C4-2B (cell line): ENCODE data around the gene ING5.
"Not testable (repeated sequence)": the region's sequence is repeated elsewhere in the genome, so short reads cannot be mapped to it uniquely, and the experiment has no call there.

Experiments
- H3K27ac ChIP-seq: fragments of 450-650 bp; 2 replicates; pipeline ENCODE4 v1.5.1; 2017
- CTCF ChIP-seq: fragments of 450-650 bp; conservative IDR thresholded peaks from 2 replicates; pipeline ENCODE4 v1.5.1; 2017; ENCODE audit warnings: mild to moderate bottlenecking
- ZFX ChIP-seq: fragments of 450-650 bp; IDR thresholded peaks from 2 replicates; pipeline ENCODE4 v1.6.1; 2017

The ING5 gene

DNA sequence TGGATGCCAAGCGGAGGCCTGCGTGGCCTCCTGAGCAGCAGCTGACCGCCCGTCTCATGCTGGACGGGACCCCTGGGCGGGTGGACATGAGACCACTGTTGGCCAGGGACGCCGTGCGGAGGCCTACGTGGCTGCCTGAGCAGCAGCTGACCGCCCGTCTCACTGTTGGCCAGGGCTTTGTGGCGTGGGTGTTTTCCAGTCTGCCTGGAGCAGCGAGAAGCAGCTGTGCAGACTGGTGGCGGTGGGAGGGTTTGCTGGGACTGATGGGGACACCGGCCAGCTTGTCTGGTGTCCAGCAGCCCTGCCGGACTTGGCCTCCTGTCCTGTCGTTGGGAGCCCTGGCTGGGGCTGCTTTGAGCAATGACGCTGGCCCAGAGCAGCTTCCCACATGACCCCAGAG is 26.8 kb downstream of the ING5 start:
- peak overlapping the region; percentile 16; the same call in 1 of the 2 replicates for H3K27ac ChIP-seq
- TF ChIP-seq CTCF, result no peak
- TF ChIP-seq ZFX, result no peak

GRCh38 chr2:241729868-241730267 is 28.0 kb downstream of the ING5 start:
- no peak overlapping the region for H3K27ac ChIP-seq
- TF ChIP-seq CTCF (no peak), ZFX (no peak)

- no peak for TF ChIP-seq CTCF
- no peak for TF ChIP-seq ZFX
- no peak overlapping the region for H3K27ac ChIP-seq
Measured at GRCh38 chr2:241730671-241731293, 28.9 kb downstream of the ING5 start.

- H3K27ac ChIP-seq, result not testable (repeated sequence)
- peak; percentile 82 for TF ChIP-seq CTCF
Measured at GRCh38 chr2:241732513-241733186, 30.8 kb downstream of the ING5 start.

DNA sequence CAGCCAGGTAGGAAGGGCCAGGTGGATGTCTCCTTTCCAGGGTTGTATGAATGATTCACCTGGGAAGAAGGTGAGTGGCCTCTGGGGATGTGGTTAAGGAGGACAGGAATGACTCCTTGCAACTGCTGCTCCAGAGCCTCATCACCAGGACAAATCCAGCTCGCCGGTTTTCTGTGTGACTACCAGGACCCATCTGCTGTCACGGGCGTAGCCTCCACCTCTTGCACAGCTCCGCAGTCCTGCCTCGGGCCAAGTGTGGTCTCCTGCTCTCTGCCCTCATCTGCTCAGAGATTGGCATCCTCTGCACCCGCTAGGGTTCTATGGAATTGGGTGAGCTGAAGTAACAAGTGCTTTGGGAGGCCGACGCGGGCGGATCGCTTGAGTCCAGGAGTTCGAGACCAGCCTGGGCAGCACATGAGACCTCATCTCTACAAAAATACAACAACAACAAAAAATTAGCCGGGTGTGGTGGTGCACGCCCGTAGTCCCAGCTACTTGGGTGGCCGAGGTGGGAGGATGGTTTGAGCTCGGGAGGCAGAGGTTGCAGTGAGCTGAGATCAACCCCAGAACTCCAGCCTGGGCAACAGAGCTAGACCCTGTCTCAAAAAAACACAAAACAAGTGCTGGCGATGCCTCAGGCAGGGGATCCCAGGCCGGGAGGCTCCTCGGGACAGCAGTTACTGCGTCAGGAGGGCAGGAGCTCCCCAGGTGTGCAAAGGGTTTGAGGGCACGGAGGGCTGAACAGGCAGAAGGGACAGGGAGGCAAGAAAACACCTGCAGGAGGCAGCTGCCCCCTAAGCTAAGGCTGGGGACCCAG is 31.8 kb downstream of the ING5 start:
- TF ChIP-seq ZFX (no peak), CTCF (no peak)
- peak overlapping the region; percentile 95 for H3K27ac ChIP-seq

GRCh38 chr2:241734208-241734466 is 32.3 kb downstream of the ING5 start:
- TF ChIP-seq ZFX (no peak), CTCF (peak; percentile 18)
- peak overlapping the region; percentile 95 for H3K27ac ChIP-seq
